GM12878 (cell line): Measurements from ENCODE around the gene CCDC47.

Experiments used
- NRF1 ChIP-seq: conservative IDR thresholded peaks from 2 replicates; pipeline ENCODE4 v1.6.1; 2011; ENCODE audit warnings: mild to moderate bottlenecking, low read depth, low read length, improper control_type of control experiment
- RAD21 ChIP-seq: IDR thresholded peaks from 2 replicates; pipeline ENCODE4 v1.6.1; 2011; ENCODE audit warnings: mild to moderate bottlenecking, low read depth, low read length, moderate library complexity; ENCODE audit not compliant: insufficient read depth
- RCOR1 ChIP-seq: conservative IDR thresholded peaks from 2 replicates; pipeline ENCODE4 v1.6.1; 2012; ENCODE audit warnings: low read depth, low read length, improper control_type of control experiment
- SMC3 ChIP-seq: IDR thresholded peaks from 2 replicates; pipeline ENCODE4 v1.6.1; 2011; ENCODE audit warnings: low read length, improper control_type of control experiment, borderline replicate concordance
- YY1 ChIP-seq: IDR thresholded peaks from 2 replicates; pipeline ENCODE4 v1.6.1; 2011; ENCODE audit warnings: low read depth, mild to moderate bottlenecking, low read length
- ZNF24 ChIP-seq: fragments of 450-650 bp; IDR thresholded peaks from 2 replicates; pipeline ENCODE4 v1.6.1; 2017; ENCODE audit warnings: antibody characterized with exemption, mild to moderate bottlenecking
- ZNF274 ChIP-seq: IDR thresholded peaks from one replicate; pipeline ENCODE4 v1.8.0; 2011; ENCODE audit not compliant: insufficient read length, insufficient read depth
- TF ChIP-seq, protein P1 (sequence below): IDR thresholded peaks from 2 replicates; pipeline ENCODE4 v1.6.1; 2012; ENCODE audit warnings: low read depth, low read length, improper control_type of control experiment
- TF ChIP-seq, protein P2 (sequence below), 3 experiments: IDR thresholded peaks in 2 of 3; conservative IDR thresholded peaks in 1 of 3; 2 replicates each; pipeline ENCODE4 v1.5.1; 2011; ENCODE audit warnings: low read depth in 3 of 3, low read length in 3 of 3, mild to moderate bottlenecking in 3 of 3, control low read depth in 2 of 3, moderate library complexity in 2 of 3, inconsistent platforms in 1 of 3, mixed read lengths in 1 of 3; ENCODE audit not compliant: control insufficient read depth in 2 of 3, insufficient read depth in 1 of 3; ENCODE audit errors: extremely low read depth in 1 of 3

DNA sequence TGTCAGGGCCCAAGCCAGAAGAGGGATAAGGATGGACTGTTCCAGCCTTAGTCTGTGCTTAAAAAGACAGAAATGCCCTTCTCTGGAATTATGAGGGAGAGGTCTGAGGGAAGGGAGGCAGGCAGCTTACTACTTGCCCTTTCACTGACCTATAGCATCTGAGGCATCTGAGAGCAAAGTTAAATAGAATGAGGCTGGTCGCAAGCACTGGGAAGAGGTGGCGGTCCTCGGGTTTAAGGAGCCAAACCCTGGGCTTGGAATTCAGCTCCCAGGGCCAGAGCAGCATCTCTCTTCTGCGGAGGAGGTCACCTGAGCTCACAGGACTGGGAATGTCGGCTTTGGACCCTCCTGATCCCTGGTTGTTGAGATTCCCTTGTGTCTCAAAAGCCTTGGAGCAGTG is 70.4 kb downstream of the CCDC47 start:
- TF ChIP-seq, protein P1, sequence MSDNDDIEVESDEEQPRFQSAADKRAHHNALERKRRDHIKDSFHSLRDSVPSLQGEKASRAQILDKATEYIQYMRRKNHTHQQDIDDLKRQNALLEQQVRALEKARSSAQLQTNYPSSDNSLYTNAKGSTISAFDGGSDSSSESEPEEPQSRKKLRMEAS = no peak
- TF ChIP-seq NRF1 (no peak), ZNF24 (no peak), YY1 (no peak), SMC3 (no peak), RAD21 (no peak), ZNF274 (no peak), RCOR1 (no peak)
- TF ChIP-seq, protein P2, sequence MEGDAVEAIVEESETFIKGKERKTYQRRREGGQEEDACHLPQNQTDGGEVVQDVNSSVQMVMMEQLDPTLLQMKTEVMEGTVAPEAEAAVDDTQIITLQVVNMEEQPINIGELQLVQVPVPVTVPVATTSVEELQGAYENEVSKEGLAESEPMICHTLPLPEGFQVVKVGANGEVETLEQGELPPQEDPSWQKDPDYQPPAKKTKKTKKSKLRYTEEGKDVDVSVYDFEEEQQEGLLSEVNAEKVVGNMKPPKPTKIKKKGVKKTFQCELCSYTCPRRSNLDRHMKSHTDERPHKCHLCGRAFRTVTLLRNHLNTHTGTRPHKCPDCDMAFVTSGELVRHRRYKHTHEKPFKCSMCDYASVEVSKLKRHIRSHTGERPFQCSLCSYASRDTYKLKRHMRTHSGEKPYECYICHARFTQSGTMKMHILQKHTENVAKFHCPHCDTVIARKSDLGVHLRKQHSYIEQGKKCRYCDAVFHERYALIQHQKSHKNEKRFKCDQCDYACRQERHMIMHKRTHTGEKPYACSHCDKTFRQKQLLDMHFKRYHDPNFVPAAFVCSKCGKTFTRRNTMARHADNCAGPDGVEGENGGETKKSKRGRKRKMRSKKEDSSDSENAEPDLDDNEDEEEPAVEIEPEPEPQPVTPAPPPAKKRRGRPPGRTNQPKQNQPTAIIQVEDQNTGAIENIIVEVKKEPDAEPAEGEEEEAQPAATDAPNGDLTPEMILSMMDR (IDR thresholded peaks at IDR 0.05 in 2 of 3, conservative IDR thresholded peaks at IDR 0.05 in 1 of 3; ENCODE audit: control insufficient read depth in 2 of 3, extremely low read depth in 1 of 3, insufficient read depth in 1 of 3, low read depth in 3 of 3, low read length in 3 of 3) = no peak
